Measurements from ENCODE around the gene BAIAP3. TPM values are rescaled to one million over a fixed set of nuclear protein-coding genes. Genes with fewer than 3 reads are reported as not detected.

BAIAP3 gene
- total RNA-seq, 1 experiment from 2014 or later: 44.7 TPM

- peaks cover 26 to 42% of the 10 kb centered on the region in 2 experiments for H3K36me3 ChIP-seq (ENCODE audit: control insufficient read depth in 1 of 2, insufficient read depth in 2 of 2, low read length in 2 of 2)
- BruUV-seq (replicated peaks): no TSS peak
- H3K4me2 ChIP-seq (ENCODE audit: low read length): no peak overlapping the region
- no peak overlapping the region for H3K9ac ChIP-seq (ENCODE audit: low read length)
- no peaks in the 10 kb centered on the region for H3K27me3 ChIP-seq (ENCODE audit: insufficient read depth, low read length)
- no peaks in the 10 kb centered on the region for H3K9me3 ChIP-seq (ENCODE audit: control insufficient read depth in 1 of 2, insufficient read depth in 1 of 2, low read depth in 1 of 2, low read length in 2 of 2)
- peaks cover 0 to 7% of the 10 kb centered on the region in 2 experiments; a peak in 1 of 4 replicates for H3K4me1 ChIP-seq (ENCODE audit: control insufficient read depth in 1 of 2, insufficient read depth in 2 of 2, low read length in 2 of 2)
- H3K27ac ChIP-seq (ENCODE audit: low read depth, low read length): no peak overlapping the region; the same call in 1 of the 2 replicates
- DNase-seq (ENCODE audit: low read depth, low spot score) (no peak), ATAC-seq (no peak)
- TF ChIP-seq ZNF274 (IDR thresholded peaks at IDR 0.05; ENCODE audit: low read depth, low read length) (no peak), ZFX (IDR thresholded peaks at IDR 0.05) (no peak), YY1 (IDR thresholded peaks at IDR 0.05; ENCODE audit: extremely low read depth, insufficient replicate concordance, low read depth, low read length) (no peak), ELF1 (IDR thresholded peaks at IDR 0.05; ENCODE audit: borderline replicate concordance, low read depth) (no peak), SP1 (IDR thresholded peaks at IDR 0.05; ENCODE audit: low read depth) (no peak), TCF7L2 (IDR thresholded peaks at IDR 0.05; ENCODE audit: borderline replicate concordance, extremely low read depth, insufficient read depth, insufficient read length) (no peak), ATF3 (IDR thresholded peaks at IDR 0.05) (no peak), MAX (IDR thresholded peaks at IDR 0.05) (no peak), SRF (IDR thresholded peaks at IDR 0.05; ENCODE audit: low read depth) (no peak), EZH2 (IDR thresholded peaks at IDR 0.05) (no peak), SIN3A (IDR thresholded peaks at IDR 0.05; ENCODE audit: low read depth) (no peak), ZBTB33 (IDR thresholded peaks at IDR 0.05; ENCODE audit: extremely low read depth, insufficient replicate concordance, low read length) (no peak), CBX3 (IDR thresholded peaks at IDR 0.05; ENCODE audit: low read depth) (no peak), EZH2phosphoT487 (IDR thresholded peaks at IDR 0.05; ENCODE audit: borderline replicate concordance) (no peak), RAD21 (IDR thresholded peaks at IDR 0.05; ENCODE audit: low read depth) (no peak), CTCF (IDR thresholded peaks at IDR 0.05 in 2 of 3, conservative IDR thresholded peaks at IDR 0.05 in 1 of 3; ENCODE audit: borderline replicate concordance in 1 of 3, insufficient read depth in 1 of 3, low read depth in 2 of 3, low read length in 2 of 3) (no peak), FOSL1 (IDR thresholded peaks at IDR 0.05; ENCODE audit: low read depth) (no peak)
- H2AFZ ChIP-seq (ENCODE audit: low read depth, low read length, poor library complexity, severe bottlenecking): no peak overlapping the region
- no peak overlapping the region for H3K4me3 ChIP-seq (replicated peaks in 1 of 2; ENCODE audit: low read depth in 1 of 2, low read length in 2 of 2)
- H3K79me2 ChIP-seq (ENCODE audit: insufficient read depth, low read length): peaks cover 25% of the 10 kb centered on the region
- H4K20me1 ChIP-seq (ENCODE audit: insufficient read depth): peaks cover 3% of the 10 kb centered on the region; the same call in 1 of the 2 replicates
- POLR2A ChIA-PET: no interaction called here
- RAD21 ChIA-PET (ENCODE audit: low non-redundant PET in 1 of 2, low total read pairs in 2 of 2, uncharacterized antibody in 2 of 2, unreplicated experiment in 2 of 2): no interaction called here
- CTCF ChIA-PET: interaction anchor here (1.3 kb wide), 1 partner anchor 12 kb away, joined by 4 read pairs; no protein-coding TSS in a partner anchor
- H3K9me2 ChIP-seq (ENCODE audit: insufficient read depth): no peaks in the 10 kb centered on the region
- intact Hi-C loops (cut with micrococcal nuclease): loop anchor here (10.0 kb wide), 1 partner anchor 49 kb away; the partner anchor contains the start of gene UNKL
These were observed 32.7 kb downstream of the BAIAP3 start for GRCh38 chr16:1366060-1366711.
